ENCODE measurements around the gene CD8B2.
"Not testable (repeated sequence)": the region's sequence is repeated elsewhere in the genome, so short reads cannot be mapped to it uniquely, and the experiment has no call there.

GRCh38 chr2:106504192-106504591 is 17.0 kb downstream of the CD8B2 start:
- TF ChIP-seq, protein P1, sequence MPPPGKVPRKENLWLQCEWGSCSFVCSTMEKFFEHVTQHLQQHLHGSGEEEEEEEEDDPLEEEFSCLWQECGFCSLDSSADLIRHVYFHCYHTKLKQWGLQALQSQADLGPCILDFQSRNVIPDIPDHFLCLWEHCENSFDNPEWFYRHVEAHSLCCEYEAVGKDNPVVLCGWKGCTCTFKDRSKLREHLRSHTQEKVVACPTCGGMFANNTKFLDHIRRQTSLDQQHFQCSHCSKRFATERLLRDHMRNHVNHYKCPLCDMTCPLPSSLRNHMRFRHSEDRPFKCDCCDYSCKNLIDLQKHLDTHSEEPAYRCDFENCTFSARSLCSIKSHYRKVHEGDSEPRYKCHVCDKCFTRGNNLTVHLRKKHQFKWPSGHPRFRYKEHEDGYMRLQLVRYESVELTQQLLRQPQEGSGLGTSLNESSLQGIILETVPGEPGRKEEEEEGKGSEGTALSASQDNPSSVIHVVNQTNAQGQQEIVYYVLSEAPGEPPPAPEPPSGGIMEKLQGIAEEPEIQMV (CRISPR knock-in tag; IDR thresholded peaks at IDR 0.05; ENCODE audit: low read depth) = not testable (repeated sequence)
- TF ChIP-seq CTCF (CRISPR knock-in tag; IDR thresholded peaks at IDR 0.05) = not testable (repeated sequence)
